Testis (tissue), 2 donors: ENCODE measurements around the gene MICA.

Source experiments
- POLR2A ChIP-seq: fragments of 450-650 bp; IDR thresholded peaks from one replicate; pipeline ENCODE4 v1.6.1; 2017; ENCODE audit warnings: antibody characterized with exemption, mild to moderate bottlenecking, moderate library complexity
- TF ChIP-seq, protein P1 (sequence below), 3 experiments: fragments of 450-650 bp in 2 of 3; fragments of 200-600 bp in 1 of 3; sonication (generic) in 1 of 3; IDR thresholded peaks; one replicate each; pipeline ENCODE4 v1.5.1; 2016 to 2019; ENCODE audit warnings: antibody characterized with exemption in 3 of 3, mild to moderate bottlenecking in 2 of 3, moderate library complexity in 1 of 3

DNA sequence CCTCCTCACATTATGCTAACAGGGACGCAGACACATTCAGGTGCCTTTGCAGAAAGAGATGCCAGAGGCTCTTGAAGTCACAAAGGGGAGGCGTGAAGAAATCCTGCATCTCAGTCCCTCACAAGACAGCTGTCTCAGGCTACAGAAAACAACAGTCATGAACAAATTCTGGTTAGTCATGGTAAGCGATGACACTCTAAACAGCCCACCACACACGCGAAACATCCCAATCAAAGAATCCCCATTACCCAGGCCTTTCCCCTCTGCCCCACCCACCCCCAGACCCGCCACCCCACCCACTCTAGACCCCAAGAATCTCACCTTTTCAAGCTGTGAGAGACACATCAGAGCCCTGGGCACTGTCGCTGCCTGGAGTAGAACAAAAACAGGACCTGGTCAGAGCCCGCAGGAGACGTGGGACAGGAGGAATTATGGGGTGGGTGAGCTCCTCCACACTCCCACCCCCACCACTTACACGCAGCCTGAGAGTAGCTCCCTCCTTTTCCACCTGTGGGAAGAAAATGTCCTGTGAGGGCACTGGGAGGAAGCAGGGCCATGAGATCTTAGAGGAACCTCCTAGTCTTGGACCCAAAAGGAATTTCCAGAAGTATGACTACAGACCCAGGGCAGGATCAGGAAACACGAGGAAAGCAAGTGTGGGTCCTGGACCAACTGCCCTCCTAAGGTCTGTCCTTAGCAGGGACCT lies 49.1 kb upstream of the MICA start:
- TF ChIP-seq, protein P1, sequence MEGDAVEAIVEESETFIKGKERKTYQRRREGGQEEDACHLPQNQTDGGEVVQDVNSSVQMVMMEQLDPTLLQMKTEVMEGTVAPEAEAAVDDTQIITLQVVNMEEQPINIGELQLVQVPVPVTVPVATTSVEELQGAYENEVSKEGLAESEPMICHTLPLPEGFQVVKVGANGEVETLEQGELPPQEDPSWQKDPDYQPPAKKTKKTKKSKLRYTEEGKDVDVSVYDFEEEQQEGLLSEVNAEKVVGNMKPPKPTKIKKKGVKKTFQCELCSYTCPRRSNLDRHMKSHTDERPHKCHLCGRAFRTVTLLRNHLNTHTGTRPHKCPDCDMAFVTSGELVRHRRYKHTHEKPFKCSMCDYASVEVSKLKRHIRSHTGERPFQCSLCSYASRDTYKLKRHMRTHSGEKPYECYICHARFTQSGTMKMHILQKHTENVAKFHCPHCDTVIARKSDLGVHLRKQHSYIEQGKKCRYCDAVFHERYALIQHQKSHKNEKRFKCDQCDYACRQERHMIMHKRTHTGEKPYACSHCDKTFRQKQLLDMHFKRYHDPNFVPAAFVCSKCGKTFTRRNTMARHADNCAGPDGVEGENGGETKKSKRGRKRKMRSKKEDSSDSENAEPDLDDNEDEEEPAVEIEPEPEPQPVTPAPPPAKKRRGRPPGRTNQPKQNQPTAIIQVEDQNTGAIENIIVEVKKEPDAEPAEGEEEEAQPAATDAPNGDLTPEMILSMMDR (IDR thresholded peaks at IDR 0.05) = no peak
- no peak for TF ChIP-seq POLR2A
